Activated CD8-positive, alpha-beta memory T cell treated with anti-CD3 and anti-CD28 coated beads, Interleukin-2, amount 10 ng/mL, durations not matched to agents 7 days and 5 days (primary cell): ENCODE measurements around the gene SLC26A9. TPM values are rescaled to one million over a fixed set of nuclear protein-coding genes. Genes with fewer than 3 reads are reported as not detected.
A peak's percentile ranks its signal among the peaks of the same experiment; 100 is the strongest.

ENCODE experiments used
- ATAC-seq: fragments of 150-1000 bp; cut with Tn5 transposase; one replicate; pipeline ENCODE4 v1.10.0; 2021; ENCODE audit warnings: moderate library complexity
- CTCF ChIA-PET: fragments of 350-600 bp; sonication (Branson Sonifier 250); formaldehyde crosslinking; loops from one replicate; lab custom pipeline; 2021; ENCODE audit warnings: antibody characterized with exemption; lab: Charles Lee
- DNase-seq: peaks from one replicate; pipeline ENCODE4 v3.0.0-alpha.2; 2020
- H3K27ac Mint-ChIP-seq: one replicate; pipeline ENCODE4 v1.8.0; 2021; ENCODE audit warnings: mild to moderate bottlenecking, mixed read lengths
- H3K27me3 Mint-ChIP-seq: one replicate; pipeline ENCODE4 v1.8.0; 2021; ENCODE audit warnings: mixed read lengths
- H3K36me3 Mint-ChIP-seq: one replicate; pipeline ENCODE4 v1.8.0; 2021; ENCODE audit warnings: mild to moderate bottlenecking, mixed read lengths
- H3K4me1 Mint-ChIP-seq: one replicate; pipeline ENCODE4 v1.8.0; 2021; ENCODE audit warnings: mixed read lengths
- H3K4me3 Mint-ChIP-seq: one replicate; pipeline ENCODE4 v1.8.0; 2021; ENCODE audit warnings: mild to moderate bottlenecking, moderate library complexity, mixed read lengths
- H3K9me3 Mint-ChIP-seq: one replicate; pipeline ENCODE4 v1.8.0; 2022; ENCODE audit warnings: low read depth, mixed read lengths
- total RNA-seq, 2 experiments: library from RNA; stranded (reverse); gene quantifications; one replicate each; pipeline ENCODE4 v1.2.3, GENCODE V29; 2021

Gene SLC26A9
- total RNA-seq, 2 experiments from 2014 or later, result not detected

DNA sequence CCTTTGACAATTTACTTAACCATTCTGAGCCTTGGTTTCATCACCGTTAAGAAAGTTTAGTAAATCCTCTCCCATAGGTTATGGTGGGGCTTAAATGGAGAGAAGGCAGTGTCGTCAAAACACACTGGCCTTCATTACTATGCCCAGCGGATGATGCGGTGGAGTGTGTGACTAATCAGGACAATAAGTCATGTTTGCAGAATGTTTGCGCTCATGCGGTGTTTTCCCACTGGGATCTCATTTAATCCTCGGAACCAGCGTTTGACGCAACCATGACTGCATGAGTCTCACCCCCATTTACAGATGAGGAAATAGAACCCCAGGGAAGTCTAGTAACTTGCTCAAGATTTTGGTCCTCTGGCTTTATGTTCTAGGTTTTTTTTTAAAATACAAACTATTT is 17.5 kb downstream of the SLC26A9 start:
- no peak for ATAC-seq
- Mint-ChIP-seq H3K27me3 (peaks cover 5% of the 10 kb centered on the region), H3K4me1 (no peaks in the 10 kb centered on the region), H3K9me3 (no peaks in the 10 kb centered on the region), H3K4me3 (no peak overlapping the region), H3K27ac (no peak overlapping the region), H3K36me3 (no peaks in the 10 kb centered on the region)
- CTCF ChIA-PET, result no interaction called here
- DNase-seq, result no peak

DNA sequence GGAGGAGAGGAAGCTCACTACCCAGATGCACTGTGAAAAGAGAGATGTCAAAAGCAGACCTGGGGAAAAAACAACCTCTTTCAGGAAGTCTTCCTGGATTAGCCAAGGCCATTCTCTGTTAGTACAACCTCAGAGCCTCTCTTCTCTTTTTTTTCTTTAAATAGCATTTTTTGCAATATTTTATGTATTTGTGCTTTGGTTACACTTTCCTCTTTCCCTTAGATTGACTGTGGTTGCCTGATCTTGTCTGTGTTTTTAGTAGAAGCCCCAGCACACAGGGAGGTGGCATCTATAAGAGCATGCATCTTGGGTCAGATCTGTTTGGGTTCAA is 18.8 kb downstream of the SLC26A9 start:
- no peaks in the 10 kb centered on the region for H3K36me3 Mint-ChIP-seq
- H3K27me3 Mint-ChIP-seq, result no peaks in the 10 kb centered on the region
- CTCF ChIA-PET, result interaction anchor here (1.0 kb wide), 1 partner anchor 53 kb away, joined by 3 read pairs; no protein-coding TSS in a partner anchor

DNA sequence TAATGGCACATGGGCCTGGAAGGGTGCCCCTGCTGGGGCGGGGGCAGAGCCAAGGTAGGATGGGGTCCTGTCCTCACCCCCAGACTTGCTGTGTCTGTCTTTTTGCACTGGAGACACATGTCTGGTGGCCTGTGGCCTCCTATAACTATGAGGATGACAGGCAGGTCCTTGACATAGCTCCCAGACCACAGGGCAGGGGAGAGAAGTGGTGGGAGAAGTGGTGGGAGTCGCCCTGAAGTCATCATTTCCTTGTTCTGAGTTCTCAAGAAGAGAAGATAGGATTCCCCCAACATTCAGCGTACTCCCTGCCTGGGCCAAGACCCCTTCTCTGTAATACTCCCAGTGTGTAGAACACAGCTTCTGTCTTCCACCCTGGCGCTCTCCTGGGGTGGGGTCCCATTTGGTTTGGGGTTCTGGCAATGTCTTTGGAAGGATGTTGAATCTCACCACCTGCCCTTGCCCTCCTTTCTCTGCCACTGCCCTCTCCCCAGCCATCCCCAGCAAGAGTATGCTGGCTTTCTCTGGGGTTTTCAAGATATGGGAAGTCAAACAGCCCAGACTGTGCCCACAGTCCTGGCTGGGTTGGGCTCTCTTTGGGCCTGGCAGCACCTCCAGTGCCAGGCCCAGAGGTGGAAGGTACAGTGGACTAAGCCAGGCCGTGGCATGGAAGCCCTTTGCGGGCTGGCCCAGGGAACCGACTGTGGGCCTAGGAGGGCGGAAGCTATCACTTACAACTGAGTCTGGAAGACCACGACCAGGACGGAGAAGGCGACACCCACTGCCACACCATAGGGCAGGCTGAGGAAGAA is 19.4 kb downstream of the SLC26A9 start:
- H3K4me3 Mint-ChIP-seq, result no peak overlapping the region
- CTCF ChIA-PET, result interaction anchor here (11.1 kb wide), 1 partner anchor 55 kb away, joined by 129 read pairs; no protein-coding TSS in a partner anchor
- ATAC-seq (no peak), DNase-seq (no peak)
- H3K27ac Mint-ChIP-seq, result no peak overlapping the region
- H3K9me3 Mint-ChIP-seq, result no peaks in the 10 kb centered on the region
- H3K27me3 Mint-ChIP-seq, result no peaks in the 10 kb centered on the region
- no peaks in the 10 kb centered on the region for H3K4me1 Mint-ChIP-seq
- H3K36me3 Mint-ChIP-seq, result no peaks in the 10 kb centered on the region

More for the DNA sequence above, 18.8 kb downstream of the SLC26A9 start:
- Mint-ChIP-seq H3K4me3 (no peak overlapping the region), H3K4me1 (no peaks in the 10 kb centered on the region), H3K9me3 (no peaks in the 10 kb centered on the region), H3K27ac (no peak overlapping the region)
- ATAC-seq (no peak), DNase-seq (no peak)

DNA sequence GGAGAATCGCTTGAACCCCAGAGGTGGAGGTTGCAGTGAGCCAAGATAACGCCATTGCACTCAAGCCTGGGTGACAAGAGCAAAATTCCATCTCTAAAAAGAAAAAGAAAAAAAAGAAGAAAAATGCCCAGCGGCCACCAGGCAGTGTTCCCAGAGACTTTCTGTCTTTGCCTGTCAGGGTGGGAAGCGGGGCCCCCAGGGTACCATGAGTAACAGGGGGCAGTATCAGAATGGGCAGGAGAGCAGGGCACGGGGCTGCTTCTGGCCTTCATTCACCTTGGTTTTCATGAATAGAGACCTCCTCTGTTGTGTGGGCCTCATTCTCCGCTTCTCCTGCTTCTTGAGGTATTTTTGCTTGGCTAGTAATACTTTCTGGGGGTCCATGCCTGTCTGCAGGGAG is 20.4 kb downstream of the SLC26A9 start:
- Mint-ChIP-seq H3K4me3 (no peak overlapping the region), H3K4me1 (no peaks in the 10 kb centered on the region), H3K27me3 (no peaks in the 10 kb centered on the region), H3K36me3 (no peaks in the 10 kb centered on the region), H3K9me3 (no peaks in the 10 kb centered on the region), H3K27ac (no peak overlapping the region)
- no peak for ATAC-seq
- CTCF ChIA-PET, result interaction anchor here (11.1 kb wide), 1 partner anchor 56 kb away, joined by 129 read pairs; no protein-coding TSS in a partner anchor
- DNase-seq, result no peak

DNA sequence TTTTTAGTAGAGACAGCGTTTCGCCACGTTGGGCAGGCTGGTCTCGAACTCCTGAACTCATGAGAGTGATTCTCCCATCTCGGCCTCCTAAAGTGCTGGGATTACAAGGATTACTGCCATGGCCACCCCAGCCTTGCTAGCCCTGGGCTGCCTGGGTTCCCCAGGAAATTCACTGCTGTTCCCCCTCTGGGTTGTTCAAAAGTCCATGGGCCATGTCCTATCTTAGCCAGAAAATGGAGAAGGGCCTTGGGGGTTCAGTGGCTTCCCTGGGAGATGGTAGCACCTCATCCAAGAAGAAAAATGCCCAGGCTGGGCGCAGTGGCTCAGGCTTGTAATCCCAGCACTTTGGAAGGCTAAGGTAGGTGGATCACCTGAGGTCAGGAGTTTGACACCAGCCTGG is 20.9 kb downstream of the SLC26A9 start:
- Mint-ChIP-seq H3K36me3 (no peaks in the 10 kb centered on the region), H3K4me3 (no peak overlapping the region), H3K9me3 (no peaks in the 10 kb centered on the region), H3K27ac (no peak overlapping the region), H3K4me1 (no peaks in the 10 kb centered on the region), H3K27me3 (no peaks in the 10 kb centered on the region)
- ATAC-seq (no peak), DNase-seq (no peak)
- CTCF ChIA-PET, result interaction anchor here (6.3 to 11.1 kb wide), 2 partner anchors 56 to 183 kb away, joined by 29 to 129 read pairs; no protein-coding TSS in a partner anchor

DNA sequence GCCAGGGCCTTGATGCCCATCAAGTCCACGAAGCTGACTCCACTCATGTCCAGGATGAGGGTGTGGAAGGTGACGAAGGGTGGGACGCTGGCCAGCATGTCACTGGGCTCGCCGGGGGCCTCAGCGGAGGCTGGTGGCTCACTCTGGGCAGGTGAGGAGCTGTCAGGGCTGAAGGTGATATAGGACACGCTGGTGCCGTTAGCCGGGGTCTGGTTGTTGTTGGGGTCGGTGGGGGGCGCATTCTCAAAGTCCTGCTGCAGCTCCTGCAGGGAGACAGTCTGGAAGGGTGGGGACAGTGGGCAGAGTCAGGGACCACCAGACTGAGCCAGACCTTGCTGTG is 21.7 kb downstream of the SLC26A9 start:
- H3K4me1 Mint-ChIP-seq, result no peaks in the 10 kb centered on the region
- H3K27ac Mint-ChIP-seq, result no peak overlapping the region
- no peak overlapping the region for H3K4me3 Mint-ChIP-seq
- H3K27me3 Mint-ChIP-seq, result no peaks in the 10 kb centered on the region
- ATAC-seq, result no peak
- no peaks in the 10 kb centered on the region for H3K9me3 Mint-ChIP-seq
- H3K36me3 Mint-ChIP-seq, result no peaks in the 10 kb centered on the region
- DNase-seq, result no peak
- CTCF ChIA-PET, result interaction anchor here (6.3 to 11.1 kb wide), 2 partner anchors 57 to 183 kb away, joined by 29 to 129 read pairs; no protein-coding TSS in a partner anchor

DNA sequence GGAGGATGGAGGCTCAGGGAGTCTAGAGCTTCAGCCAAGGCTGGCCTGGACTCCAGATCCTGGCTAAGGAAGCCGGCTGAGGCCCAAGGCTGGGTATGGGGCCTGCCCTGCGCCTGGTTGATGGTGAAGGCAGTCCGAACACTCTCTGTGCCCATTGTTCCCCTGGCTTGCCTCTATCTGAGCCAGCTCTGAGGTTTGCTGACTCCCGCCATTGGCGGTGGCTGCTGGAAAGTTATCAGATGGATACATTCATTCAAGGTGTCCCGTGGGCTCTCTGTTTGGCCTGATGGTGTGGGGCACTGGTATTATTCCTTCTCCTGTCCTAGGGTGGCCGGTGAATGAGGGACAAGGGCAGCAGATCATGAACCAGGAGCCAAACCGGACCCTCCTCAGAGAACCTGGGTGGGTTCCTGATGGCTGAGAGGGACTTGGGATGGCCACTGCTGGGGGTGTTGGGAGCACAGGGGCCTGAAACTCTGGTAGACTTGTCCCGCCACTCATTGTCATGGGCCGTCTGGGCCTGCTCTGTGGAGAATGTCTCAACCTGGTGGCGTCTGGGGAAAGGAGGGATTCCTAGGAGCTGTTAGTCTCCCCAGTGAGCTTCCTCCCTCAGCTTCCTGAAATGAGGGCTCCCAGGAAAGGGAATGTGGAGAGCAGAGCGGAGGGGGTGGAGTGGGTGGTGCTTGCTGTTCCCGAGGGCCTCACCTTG is 22.2 kb downstream of the SLC26A9 start:
- Mint-ChIP-seq H3K27ac (no peak overlapping the region), H3K27me3 (no peaks in the 10 kb centered on the region), H3K36me3 (no peaks in the 10 kb centered on the region), H3K4me1 (no peaks in the 10 kb centered on the region), H3K9me3 (no peaks in the 10 kb centered on the region), H3K4me3 (no peak overlapping the region)
- DNase-seq (no peak), ATAC-seq (no peak)
- CTCF ChIA-PET, result interaction anchor here (1.3 to 11.1 kb wide), 5 partner anchors 19 to 262 kb away, joined by 4 to 129 read pairs (median 18); no protein-coding TSS in a partner anchor

DNA sequence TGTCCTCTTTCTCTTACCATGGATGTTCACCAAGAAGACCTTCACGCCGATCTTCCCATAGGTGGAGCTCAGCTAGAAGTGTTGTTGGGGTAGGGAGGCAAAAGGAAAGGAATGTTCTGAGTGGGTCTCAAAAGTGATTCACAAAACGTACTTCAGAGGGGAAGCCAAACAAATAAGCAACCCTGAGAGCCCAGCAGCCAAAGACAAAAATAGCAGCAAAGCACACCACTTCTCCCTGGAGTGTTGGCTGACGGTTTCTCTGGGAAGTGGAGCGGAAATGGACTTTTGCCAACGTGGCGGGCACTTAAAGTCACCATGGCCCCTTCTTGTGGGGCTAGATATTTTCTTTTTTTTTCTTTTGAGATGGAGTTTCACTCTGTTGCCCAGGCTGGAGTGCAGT is 23.1 kb downstream of the SLC26A9 start:
- Mint-ChIP-seq H3K27ac (no peak overlapping the region), H3K4me1 (peaks cover 5% of the 10 kb centered on the region), H3K9me3 (no peaks in the 10 kb centered on the region), H3K27me3 (no peaks in the 10 kb centered on the region), H3K36me3 (no peaks in the 10 kb centered on the region), H3K4me3 (no peak overlapping the region)
- CTCF ChIA-PET, result interaction anchor here (1.3 to 11.1 kb wide), 7 partner anchors 18 to 261 kb away, joined by 4 to 129 read pairs (median 11); no protein-coding TSS in a partner anchor
- DNase-seq (no peak), ATAC-seq (no peak)

DNA sequence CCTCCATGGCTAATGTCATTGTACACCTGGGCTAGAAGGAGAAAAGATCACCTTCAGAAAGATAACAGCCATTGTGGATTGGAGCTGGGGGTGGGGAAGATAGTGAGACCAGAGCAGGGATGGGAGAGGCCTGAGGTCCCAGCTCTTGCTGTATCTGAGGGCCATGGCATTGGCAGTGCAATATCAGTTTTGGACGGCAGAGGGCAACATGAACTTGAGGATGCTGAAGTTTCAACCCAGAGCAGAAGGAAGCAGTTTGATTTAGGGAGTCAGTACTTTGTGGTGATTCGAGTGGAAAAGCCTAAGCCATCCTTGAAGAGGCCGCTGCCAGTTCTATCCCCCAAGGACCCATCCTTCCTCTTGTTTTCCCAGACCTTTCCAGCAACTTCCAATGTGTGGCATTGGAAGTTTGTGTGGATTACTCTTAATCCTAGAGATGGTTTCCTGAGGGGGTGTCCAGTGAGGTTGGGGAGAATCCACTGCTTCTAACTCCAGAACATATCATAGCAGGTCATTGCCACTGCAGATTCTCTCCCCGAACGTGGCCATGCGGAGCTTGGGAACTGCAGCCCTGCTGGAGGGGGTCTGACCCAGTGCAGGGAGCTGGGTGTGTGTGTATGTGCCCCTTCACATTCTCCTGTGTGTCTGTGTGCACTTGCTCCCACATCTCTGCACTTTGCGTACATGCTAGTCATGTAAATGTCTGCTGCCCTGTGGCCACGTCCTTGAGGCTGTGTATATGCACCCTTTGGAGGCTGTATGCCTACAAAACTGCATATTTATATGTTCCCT is 24.1 kb downstream of the SLC26A9 start:
- ATAC-seq (peak; percentile 81), DNase-seq (peak; percentile 78)
- Mint-ChIP-seq H3K27ac (no peak overlapping the region), H3K9me3 (no peaks in the 10 kb centered on the region), H3K27me3 (peaks cover 3% of the 10 kb centered on the region), H3K4me1 (peaks cover 6% of the 10 kb centered on the region), H3K36me3 (no peaks in the 10 kb centered on the region), H3K4me3 (no peak overlapping the region)
- CTCF ChIA-PET, result interaction anchor here (1.0 to 11.1 kb wide), 15 partner anchors 11 to 333 kb away, joined by 3 to 129 read pairs (median 5); no protein-coding TSS in a partner anchor

DNA sequence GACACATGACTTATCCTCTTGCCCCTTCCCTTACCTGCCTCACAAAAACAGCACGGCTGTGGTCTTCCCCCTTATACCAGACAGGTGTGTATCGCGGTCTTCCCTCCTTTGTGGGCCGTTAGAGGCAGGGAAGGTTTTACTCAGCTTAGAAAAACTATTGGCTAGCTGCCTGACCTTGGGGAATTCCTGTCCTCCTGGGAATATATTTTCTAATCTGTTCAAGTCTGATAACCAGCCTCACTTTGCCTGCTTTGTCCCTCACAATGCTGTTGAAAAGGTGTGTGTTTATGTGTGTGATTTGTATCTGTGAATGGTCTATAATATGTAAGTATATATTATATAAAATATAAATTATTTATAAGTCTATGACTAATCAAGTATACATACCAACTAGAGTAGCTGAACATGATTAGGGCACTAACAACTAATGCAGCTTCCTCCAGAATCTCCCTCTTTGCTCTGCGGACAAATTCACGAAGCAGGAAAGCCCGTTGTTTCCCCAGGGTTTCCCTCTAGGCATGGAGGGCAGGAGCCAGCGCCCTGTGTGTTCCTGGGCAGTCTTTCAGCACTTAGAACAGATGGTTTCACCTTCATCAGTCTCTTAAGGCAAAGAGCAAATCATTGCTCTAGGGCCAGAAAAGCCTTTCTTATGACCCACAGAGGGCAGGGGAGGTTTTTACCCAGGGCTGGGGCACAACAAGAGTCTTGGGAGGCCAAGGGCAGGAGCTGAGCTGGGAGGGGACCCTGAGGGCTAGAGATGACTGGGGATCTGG is 25.6 kb downstream of the SLC26A9 start:
- Mint-ChIP-seq H3K4me3 (no peak overlapping the region), H3K36me3 (no peaks in the 10 kb centered on the region), H3K27me3 (peaks cover 7% of the 10 kb centered on the region), H3K27ac (no peak overlapping the region), H3K4me1 (peaks cover 6% of the 10 kb centered on the region), H3K9me3 (no peaks in the 10 kb centered on the region)
- no peak for DNase-seq
- ATAC-seq, result no peak
- CTCF ChIA-PET, result interaction anchor here (0.7 to 11.1 kb wide), 13 partner anchors 10 to 332 kb away, joined by 3 to 129 read pairs (median 5); no protein-coding TSS in a partner anchor

DNA sequence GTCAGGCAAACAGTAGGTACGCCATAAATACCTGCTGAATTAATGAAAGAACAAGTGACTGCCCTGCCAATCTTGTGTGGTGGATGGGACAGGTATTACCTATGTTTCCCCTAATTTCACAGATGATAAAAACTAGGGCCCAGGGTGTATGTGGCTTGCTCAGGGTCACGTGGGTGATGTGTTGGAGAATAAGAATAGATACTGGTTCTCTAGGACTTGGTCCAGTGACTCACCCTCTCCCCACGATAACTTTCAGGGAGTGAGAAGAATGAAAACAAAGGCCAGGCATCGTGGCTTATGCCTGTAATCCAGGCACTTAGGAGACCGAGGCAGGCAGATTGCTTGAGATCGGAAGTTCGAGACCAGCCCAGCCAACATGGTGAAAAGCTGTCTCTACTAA is 26.7 kb downstream of the SLC26A9 start:
- no peak for ATAC-seq
- H3K27ac Mint-ChIP-seq, result no peak overlapping the region
- peaks cover 12% of the 10 kb centered on the region for H3K27me3 Mint-ChIP-seq
- peaks cover 6% of the 10 kb centered on the region for H3K4me1 Mint-ChIP-seq
- H3K9me3 Mint-ChIP-seq, result no peaks in the 10 kb centered on the region
- CTCF ChIA-PET, result interaction anchor here (0.7 to 11.1 kb wide), 4 partner anchors 45 to 188 kb away, joined by 3 to 129 read pairs (median 16); no protein-coding TSS in a partner anchor
- DNase-seq, result no peak
- no peak overlapping the region for H3K4me3 Mint-ChIP-seq
- H3K36me3 Mint-ChIP-seq, result no peaks in the 10 kb centered on the region

DNA sequence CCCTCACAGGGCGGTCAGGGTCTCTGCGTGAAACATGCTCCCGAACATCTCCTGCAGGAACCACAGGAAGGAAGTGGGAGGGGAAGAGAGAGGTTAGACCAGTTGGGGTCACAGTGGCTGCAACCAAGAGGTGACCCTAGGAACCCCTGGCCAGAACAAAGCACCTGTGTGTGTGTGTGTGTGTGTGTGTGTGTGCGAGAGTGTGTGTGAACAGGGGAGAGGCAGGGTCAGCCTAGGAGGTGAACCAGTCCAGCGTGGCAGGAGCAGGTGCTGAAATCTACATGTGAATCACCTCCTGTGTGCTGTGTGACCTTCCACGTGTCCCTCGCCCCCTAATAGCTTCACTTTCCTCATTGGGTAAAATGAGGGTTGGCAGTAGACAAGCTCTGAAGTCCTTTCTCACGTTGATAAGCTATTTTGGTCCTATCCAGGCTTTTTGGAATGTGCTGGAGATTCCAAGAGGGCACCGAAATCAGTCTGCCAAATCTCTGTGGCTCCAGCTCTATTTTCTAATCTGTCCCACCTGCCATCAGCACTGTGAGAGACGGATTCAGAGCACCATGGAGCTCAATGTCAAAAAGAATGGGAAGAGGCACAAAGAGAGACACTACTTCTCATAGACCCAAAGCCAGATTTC is 27.8 kb downstream of the SLC26A9 start:
- Mint-ChIP-seq H3K27ac (no peak overlapping the region), H3K4me1 (peaks cover 6% of the 10 kb centered on the region), H3K36me3 (no peaks in the 10 kb centered on the region), H3K9me3 (no peaks in the 10 kb centered on the region), H3K27me3 (peaks cover 12% of the 10 kb centered on the region), H3K4me3 (no peak overlapping the region)
- peak; percentile 31 for DNase-seq
- CTCF ChIA-PET, result interaction anchor here (1.0 to 11.1 kb wide), 2 partner anchors 63 to 124 kb away, joined by 3 to 129 read pairs; no protein-coding TSS in a partner anchor
- no peak for ATAC-seq
